Thyroid gland (tissue), 4 donors: ENCODE results near the gene MYADML2.

ENCODE experiments used
- POLR2A ChIP-seq, 2 donors: fragments of 450-650 bp; IDR thresholded peaks; one replicate each; pipeline ENCODE4 v1.6.1; 2017; ENCODE audit warnings: antibody characterized with exemption in 2 of 2, mild to moderate bottlenecking in 2 of 2, moderate library complexity in 1 of 2
- TF ChIP-seq, protein P1 (sequence below), 6 experiments: fragments of 200-600 bp in 3 of 6; fragments of 450-650 bp in 3 of 6; sonication (generic) in 3 of 6; IDR thresholded peaks; one replicate each; pipeline ENCODE4 v1.5.1; 2016 to 2019; ENCODE audit warnings: antibody characterized with exemption in 6 of 6, mild to moderate bottlenecking in 2 of 6, inconsistent platforms in 1 of 6, moderate library complexity in 1 of 6

DNA sequence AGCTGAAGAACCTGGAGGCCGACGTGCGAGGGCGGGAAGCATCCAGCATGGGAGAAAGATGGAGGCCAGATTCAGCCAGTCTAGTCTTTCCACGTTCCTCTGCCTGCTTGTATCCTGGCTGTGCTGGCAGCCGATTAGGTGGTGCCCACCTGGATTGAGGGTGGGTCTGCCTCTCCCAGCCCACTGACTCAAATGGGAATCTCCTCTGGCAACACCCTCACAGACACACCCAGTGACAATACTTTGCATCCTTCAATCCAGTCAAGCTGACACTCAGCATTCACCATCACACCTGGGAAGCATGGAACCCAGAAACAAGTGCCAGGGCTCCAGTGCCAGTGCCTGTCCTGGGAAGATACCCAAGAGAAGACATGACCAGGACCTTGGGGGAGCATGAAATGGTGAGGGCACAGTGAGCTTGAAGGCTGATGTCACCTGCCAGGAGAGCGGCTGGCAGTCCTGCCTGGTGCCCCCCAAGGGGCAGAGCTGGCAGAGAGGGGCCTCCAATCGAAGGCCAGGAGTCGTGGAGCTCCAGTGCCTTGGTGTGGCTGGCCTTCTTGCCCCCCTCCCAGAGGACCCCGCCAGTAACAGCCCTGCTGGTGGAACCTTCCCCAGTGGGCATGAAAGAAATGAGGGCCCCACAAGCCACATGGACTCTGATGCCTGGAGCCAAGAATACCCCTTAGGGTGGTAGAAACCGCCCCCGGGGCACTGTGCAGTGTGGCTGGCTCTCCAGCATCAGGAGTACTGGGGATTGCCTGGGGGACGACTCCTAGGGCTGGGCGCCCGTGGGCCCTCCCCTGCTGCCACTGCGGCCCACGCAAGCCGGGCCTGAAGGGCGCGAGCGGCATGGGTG is 45.6 kb downstream of the MYADML2 start:
- TF ChIP-seq, protein P1, sequence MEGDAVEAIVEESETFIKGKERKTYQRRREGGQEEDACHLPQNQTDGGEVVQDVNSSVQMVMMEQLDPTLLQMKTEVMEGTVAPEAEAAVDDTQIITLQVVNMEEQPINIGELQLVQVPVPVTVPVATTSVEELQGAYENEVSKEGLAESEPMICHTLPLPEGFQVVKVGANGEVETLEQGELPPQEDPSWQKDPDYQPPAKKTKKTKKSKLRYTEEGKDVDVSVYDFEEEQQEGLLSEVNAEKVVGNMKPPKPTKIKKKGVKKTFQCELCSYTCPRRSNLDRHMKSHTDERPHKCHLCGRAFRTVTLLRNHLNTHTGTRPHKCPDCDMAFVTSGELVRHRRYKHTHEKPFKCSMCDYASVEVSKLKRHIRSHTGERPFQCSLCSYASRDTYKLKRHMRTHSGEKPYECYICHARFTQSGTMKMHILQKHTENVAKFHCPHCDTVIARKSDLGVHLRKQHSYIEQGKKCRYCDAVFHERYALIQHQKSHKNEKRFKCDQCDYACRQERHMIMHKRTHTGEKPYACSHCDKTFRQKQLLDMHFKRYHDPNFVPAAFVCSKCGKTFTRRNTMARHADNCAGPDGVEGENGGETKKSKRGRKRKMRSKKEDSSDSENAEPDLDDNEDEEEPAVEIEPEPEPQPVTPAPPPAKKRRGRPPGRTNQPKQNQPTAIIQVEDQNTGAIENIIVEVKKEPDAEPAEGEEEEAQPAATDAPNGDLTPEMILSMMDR (IDR thresholded peaks at IDR 0.05), result no peak
- TF ChIP-seq POLR2A (IDR thresholded peaks at IDR 0.05), result no peak
